GM11168 (cell line): Measurements from ENCODE around the gene BRINP3.

Source experiments
- in situ Hi-C: fragments of 300-500 bp; cut with MboI; formaldehyde crosslinking; loops from one replicate; pipeline ENCODE4 v1.12.0; 2022; ENCODE audit warnings: low sequenced_read_pairs; ENCODE audit not compliant: unreplicated experiment

BRINP3 gene

DNA sequence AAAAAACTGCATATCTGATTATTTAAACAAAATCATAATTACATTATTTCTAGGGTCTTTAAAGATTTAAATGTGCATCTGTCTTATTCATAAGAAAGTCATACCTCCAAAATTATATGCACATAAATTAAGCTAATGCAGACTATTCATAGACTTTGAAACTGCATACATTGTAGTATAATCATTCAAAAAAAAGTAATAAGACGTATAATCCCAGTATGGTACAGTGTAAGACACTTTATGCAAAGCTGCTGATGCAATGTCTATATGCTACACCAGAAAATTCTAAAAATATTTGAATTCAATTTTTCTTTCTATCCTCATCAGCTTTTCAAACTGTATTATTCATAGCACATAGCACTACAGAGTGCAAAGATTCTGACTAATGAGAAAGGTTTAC, 22.0 kb downstream of the BRINP3 start:
- in situ Hi-C loops, result no loop called here

DNA sequence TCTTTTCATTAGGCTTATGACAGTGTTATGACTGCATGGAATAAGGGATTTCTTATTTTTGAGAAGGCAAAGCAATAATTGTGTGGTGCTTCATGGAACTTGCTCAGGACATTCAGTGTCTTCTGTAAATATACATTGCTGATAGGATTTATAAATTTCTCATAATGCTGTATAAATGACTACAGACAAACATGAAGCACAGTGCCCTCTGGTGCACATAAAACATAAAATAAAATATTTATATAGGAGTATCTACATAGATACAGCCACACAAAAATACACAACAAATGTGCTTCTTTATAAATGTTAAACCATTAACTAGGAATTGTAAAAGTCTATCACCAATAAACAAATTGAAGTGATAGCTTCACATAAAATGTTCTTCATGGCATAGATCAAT, 24.1 kb downstream of the BRINP3 start:
- in situ Hi-C loops, result no loop called here

DNA sequence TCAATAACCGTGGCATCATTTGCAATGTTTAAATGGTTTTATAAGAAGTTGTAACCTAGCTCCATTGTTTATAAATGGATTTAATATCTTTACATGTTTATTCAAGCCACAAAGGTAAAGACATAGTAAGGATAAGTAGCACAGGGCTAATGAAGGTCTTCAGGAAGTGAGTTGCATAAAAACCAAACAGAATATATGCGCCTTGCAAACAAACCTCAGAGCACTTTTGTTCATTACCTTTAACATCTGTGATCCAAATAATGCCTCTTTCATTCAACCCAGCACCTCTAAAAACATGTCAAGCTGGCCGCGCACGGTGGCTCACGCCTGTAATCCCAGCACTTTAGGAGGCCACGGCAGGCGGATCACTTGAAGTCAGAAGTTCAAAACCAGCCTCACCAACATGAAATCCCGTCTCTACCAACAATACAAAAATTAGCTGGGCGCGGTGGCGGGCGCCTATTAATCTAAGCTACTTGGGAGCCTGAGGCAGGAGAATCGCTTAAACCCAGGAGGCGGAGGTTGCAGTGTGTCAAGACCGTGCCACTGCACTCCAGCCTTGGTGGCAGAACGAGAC, 25.3 kb downstream of the BRINP3 start:
- in situ Hi-C loops, result no loop called here

DNA sequence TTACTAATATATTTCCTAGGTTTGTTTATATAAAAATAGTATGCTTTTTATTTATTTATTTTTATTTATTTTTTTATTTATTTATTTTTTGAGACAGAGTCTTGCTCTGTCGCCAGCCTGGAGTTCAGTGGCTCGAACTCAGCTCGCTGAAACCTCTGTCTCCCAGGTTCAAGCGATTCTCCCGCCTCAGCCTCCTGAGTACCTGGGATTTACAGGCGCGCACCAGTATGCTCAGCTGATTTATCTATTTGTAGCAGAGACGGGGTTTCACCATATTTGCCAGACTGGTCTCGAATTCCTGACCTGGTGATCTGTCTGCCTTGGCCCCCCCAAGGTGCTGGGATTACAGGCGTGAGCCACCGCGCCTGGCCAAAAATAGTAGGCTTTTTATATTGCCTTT, 33.2 kb downstream of the BRINP3 start:
- in situ Hi-C loops, result no loop called here

DNA sequence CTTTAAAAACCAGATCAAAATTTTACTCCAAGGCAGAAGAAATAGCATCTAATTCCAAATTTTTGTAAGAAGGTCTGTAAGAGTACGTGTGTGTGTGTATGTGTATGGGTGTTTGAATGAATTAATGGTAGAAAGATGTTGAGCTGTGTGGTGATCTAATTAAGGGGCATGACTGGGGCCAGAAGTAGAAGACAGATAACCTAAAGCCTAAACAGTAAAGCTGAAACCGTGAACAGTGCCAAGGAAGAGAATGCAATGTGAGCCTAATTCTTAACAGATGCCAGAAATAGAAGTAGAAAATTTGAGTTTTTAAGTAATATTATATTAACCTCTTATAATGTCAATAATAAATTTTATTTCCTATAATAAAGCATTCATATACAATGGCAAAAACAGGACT, 38.2 kb downstream of the BRINP3 start:
- in situ Hi-C loops, result no loop called here

DNA sequence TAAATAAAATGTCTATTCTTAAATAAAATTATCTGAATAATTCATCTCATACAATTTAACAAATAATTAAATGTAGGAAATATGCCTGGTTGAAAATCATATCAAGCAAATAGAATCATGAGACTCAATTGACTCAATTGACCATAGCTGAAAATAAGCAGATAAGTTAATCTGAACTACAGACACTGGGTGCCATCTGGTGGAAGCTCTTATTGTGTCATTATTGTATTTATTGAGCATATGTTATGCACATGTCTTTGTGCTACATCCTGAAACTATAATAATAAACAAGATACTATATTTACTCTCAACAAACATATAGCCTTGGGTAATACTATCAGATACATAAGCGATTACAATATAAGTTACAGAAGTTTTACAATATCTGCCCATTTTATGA, 41.0 kb downstream of the BRINP3 start:
- in situ Hi-C loops, result no loop called here

DNA sequence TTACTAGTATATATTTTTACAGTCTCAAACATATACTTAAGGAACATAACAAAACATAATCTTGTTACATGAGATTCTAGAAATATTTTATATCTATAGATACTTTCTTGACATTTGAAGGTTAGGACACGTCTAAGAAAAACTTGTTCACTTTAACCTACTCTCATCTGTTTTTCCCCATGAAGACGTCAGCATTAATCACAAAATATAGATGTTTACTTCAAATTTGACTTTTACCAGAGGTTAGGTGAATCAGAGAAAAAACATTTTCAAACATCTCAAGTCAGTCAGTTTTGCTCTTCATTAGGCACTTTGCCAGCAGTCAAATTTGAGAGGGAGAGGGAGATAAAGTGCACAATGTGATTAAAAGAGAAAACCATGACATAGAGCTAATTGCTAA, 47.7 kb downstream of the BRINP3 start:
- in situ Hi-C loops, result no loop called here

DNA sequence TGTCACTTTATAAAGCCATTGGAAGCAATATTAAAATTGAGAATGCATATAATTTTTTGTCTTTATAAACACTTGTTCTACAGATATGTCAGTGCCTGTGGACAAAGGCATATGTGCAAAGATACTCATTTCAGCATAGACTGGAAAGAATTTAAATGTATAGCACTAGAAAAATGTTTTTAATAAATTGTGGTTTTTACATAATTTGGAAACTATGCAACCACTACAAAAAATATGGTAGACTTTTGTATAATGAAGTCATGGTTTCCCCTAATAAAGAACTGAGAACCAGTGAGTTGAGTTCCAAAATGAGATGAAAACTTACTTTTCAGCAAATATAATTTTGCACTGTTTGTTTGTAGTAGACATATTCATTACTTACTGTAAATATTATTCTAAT, 48.5 kb downstream of the BRINP3 start:
- in situ Hi-C loops, result no loop called here

DNA sequence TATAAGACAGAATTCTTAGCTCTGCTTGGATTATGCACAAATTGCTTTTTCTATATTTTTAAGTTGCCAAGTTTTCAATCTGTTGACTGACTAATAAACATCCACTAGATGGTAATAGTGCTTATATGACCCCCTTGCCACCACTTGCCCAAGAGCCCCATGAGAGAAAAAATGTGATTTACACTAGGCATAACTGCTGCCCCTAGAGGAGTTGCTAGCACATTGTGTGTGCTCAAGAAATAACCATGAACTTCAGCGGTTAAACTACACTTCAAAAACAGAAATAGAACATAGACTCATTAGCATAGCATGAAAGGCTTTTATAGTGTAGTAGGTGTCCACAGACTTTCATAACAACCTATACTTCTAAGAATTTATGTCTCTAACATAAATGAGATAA, 61.4 kb downstream of the BRINP3 start:
- in situ Hi-C loops, result no loop called here

DNA sequence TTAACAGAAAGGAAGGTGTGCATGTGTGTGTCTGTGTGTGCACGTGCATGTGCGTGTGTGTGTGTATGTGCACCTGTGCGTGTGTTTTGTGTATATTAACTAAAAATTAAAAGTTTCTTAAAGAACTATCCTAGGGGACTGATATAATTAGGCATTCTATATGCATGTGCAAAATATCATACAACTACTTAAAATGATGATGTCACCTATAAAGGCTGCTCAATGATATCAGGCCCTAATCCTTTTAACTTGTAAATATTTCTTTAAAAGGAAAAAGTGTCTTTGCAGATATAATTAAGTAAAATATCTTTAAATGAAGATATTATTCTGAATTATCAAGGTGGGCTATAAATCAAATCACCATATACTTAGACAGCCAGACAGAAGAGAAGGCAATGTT, 64.5 kb downstream of the BRINP3 start:
- in situ Hi-C loops, result no loop called here

DNA sequence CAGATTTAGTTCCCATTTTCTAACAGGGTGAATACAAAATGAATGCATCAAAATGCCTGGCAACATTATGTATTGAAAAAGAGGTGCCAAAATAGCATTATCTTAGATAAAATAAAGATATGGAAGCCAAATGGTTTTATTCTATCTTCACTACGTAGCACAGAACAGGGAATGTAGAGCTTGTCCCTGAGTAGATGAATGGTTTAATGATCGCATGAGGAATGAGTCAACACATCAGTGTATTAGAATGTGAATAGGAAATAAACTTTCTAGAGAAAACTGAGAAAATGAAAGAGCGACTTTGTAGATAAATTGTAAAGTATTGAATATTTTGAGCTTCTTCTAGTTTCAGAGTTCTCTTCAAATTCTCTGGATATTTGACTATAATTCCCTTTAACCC, 74.3 kb downstream of the BRINP3 start:
- in situ Hi-C loops, result no loop called here

DNA sequence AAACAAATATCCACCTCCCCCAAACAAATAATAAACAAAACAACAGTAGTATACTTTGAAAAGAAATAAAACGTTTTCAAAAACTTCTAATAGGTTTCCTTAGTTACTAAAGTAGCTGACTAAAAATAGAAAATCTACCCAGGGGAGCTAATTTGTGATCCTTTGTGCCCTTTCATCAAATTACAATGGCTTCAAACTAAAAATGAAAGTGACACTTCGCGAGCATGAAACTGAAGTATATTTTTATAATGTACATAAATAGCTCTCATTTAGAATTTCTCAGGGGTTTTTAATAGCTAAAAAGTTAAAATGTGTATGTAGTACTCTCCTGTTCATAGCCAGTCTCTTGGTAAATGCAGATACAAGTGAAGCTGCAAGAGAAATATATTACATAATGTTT, 78.4 kb downstream of the BRINP3 start:
- in situ Hi-C loops, result no loop called here

DNA sequence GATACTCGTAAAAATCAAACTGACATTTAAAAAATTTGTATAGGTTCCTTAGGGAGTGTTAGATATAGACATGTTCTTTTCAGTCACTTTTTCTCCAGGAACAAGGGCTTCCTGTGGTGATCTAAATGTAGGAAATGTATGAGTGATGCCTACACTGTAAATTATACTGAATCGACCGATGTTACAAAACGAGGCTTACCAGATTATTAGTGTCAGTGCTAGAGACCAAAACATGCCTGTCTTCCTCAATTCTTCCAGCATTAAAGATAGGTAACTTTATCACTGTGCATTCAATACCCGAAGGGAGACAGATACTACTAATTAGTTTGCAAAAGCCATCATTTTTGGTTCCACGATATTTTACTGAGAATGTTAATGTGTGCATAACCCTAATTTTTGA, 86.1 kb downstream of the BRINP3 start:
- in situ Hi-C loops, result no loop called here

DNA sequence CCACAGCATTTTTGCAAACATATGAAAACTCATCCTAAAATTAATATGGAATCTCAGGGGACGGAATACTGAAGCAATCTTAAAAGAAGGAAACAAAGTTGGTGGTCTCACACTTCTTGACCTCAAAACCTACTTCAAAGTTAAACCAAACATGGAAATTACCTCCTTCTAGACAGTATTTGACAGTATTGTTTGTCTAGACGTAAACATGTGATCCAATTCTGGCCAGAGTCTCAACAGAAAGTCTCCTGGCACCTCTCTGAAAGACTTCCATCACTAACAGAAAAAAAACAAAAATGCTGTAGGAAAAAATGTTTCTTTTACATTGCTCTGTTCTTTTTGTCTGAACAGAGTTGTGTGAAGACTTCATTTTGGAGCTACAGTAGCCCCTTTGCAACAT, 99.7 kb downstream of the BRINP3 start:
- in situ Hi-C loops, result no loop called here

DNA sequence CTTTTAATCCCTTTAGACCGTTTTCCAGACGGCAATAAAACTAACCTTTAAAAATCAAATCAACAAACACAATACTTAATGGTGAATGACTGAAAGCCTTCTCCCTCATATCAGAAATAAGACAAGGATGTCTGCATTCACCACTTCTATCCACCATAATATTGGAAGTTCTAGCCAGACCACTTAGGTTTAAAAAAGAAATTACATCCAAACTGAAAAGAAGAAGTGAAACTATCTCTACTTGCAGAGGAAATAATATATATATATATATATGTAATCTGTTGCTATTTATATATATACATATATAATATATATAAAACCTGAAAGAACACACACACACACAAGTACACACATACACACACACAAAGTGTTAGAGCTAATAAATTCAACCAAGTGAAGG, 100.4 kb downstream of the BRINP3 start:
- in situ Hi-C loops, result no loop called here

DNA sequence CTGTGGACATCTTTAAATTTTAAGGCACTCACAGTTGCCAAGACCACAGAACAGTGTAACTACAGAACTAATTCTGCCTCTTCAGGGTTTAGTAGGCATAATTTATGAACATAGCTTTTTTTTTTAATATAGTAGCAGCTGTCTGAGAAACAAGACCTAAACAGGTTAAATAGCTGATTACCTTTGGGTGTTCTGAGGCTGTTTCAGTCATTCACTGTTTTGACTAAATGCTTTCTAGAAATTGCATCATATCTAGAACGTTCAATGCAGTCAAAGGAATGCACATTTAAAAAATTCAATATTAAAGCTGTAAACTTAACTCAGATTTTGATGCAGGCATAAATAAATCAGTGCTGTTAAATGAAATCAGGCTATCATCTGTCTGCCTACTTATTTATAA, 101.6 kb downstream of the BRINP3 start:
- in situ Hi-C loops, result no loop called here

DNA sequence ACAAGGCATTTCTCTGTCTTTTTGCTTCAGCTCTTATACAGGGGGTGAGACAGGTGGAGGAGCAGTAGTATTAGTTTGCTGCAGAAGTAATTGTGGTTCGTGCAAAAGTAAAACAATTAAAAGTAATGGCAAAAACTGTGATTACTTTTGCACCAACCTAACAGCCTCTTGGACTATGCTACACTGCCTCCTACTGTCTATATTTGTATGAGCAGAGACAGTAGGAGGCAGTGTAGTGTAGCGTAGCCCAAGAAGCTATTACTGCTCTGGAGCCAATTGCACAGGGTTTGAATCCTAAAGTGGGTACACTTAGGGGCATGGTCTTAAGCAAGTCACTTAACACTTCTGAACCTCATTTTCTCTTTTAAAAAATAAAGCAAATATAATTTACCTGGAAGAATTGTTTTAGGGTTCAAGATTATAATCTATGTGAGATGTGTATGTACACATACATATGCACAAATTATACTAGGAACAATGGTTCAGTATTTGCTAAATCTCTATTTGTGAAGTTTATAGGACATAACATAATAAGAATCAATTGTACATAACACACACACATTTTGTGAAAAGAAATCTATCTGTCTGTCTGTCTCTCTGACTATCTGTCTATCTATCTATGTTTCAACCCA, 103.8 kb downstream of the BRINP3 start:
- in situ Hi-C loops, result no loop called here

DNA sequence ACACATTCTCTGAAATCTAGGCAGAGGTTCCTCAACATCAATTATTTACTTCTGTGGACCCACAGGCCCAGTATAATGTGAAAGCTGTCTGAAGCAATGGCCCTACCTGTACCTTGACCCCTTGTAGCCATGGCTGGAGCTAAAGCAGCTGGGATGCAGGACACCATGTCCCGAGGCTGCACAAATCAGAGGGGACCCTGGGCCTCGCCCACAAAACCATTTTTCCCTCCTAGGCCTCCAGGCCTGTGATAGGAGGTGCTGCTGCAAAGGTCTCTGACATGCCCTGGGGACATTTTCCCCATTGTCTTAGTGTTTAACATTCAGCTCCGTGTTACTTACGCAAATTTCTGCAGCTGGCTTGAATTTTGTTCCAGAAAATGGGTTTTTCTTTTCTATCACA, 110.5 kb downstream of the BRINP3 start:
- in situ Hi-C loops, result no loop called here

DNA sequence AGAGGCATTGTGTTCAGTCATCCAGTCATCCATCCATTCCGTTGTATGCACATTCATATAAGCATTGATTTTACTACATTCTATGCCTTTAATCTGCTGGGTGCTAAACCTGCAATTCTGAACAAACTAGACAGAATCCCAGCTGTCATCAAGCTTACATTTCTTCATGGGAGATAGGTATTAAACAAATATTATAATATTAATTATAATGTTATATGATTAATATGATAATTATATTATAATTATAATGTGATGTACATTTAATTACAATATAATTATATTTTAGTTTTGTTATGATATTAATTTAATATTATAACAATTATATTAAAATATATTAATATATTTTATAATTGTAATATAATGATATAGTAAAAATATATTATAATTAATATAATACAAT, 112.4 kb downstream of the BRINP3 start:
- in situ Hi-C loops, result no loop called here

DNA sequence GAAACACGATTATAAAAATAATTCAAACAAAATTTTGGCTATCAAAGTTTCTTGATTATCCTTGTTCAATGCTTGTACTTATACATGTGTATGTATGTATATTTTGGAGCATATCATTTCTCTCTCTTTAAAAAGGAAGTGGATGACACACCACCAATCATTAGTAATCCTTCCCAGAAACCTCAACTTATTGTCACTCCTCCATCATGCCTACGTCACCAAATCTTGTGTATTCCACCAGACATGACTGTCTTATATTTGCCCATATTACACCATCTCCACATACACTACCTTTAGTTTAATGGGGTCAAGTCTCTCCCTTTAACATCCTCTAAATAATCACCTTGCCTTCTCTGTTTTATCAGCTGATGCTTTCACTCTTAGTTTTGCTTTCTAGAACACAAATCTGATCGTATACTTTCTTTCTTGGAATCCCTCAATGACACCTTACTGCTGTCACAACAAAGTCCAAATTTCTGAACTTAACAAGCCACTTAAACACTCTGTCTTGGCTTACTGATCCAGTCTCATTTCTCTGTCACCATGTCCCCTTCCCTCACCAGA, 124.0 kb downstream of the BRINP3 start:
- in situ Hi-C loops, result no loop called here

DNA sequence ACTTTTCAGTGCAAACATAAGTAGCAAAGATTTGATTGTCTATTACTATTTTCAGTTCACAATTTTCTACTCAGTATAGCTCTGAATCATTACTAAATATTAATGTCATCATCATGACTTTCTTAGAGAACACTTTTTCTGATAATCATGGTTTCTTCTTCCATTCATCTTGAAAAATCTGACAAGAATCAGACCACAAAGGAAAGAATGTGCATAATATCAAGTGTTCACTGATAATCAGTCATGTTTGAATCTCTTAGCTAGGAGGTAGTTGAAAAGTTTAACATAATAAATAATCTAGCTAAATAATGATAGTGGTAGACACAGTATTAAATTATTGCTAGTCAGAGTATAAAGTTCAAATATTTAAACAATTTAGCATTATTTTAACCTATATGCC, 133.2 kb downstream of the BRINP3 start:
- in situ Hi-C loops, result no loop called here

DNA sequence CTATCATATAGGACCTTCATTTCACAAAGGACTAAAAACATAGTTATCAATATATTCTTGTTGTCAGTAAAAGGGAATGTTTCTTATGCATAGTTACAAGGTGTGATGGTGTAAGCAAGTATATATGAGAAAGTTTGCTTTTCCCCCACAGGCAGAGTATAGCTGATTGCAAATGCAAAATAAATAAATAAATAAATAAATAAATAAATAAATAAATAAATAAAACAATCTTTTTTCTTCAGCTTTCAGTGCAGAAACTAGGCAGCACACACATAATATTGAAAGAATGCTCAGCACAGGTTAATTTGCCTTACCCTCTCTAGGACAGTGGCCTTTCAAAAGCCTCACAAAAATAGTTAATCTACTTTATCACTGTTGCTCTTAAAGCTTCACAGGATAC, 138.8 kb downstream of the BRINP3 start:
- in situ Hi-C loops, result no loop called here
